ENCODE data around the gene CHRNB1.

- TF ChIP-seq CTCF (IDR thresholded peaks at IDR 0.05): no peak
- no peak for TF ChIP-seq POLR2A (IDR thresholded peaks at IDR 0.05)
Observed at GRCh38 chr17:7475764-7476422, 31.0 kb downstream of the CHRNB1 start.

All from lower leg skin (tissue), 3 donors.